ENCODE results near the gene EBPL. TPM values are rescaled to one million over a fixed set of nuclear protein-coding genes. Genes with fewer than 3 reads are reported as not detected.

EBPL gene
- total RNA-seq, 1 donor from 2014 or later = 35.5 TPM

Other genes with a start within 250 kb of the EBPL start
- 3.8 and 4.7 TPM in 2 replicates for gene CAB39L, start 247.4 kb downstream of the EBPL start, total RNA-seq
- gene SETDB2, start 247.2 kb downstream of the EBPL start, total RNA-seq = 14.3 and 14.6 TPM in 2 replicates
- 118 and 122 TPM in 2 replicates for gene PHF11, start 195.5 kb downstream of the EBPL start, total RNA-seq
- 20.6 and 24.2 TPM in 2 replicates for gene RCBTB1, start 105.9 kb downstream of the EBPL start, total RNA-seq
- gene ARL11, start 63.0 kb downstream of the EBPL start, total RNA-seq = 1.8 and 2.3 TPM in 2 replicates
- 42.4 and 42.8 TPM in 2 replicates for gene KPNA3, start 101.2 kb upstream of the EBPL start, total RNA-seq
- gene SPRYD7, start 244.9 kb upstream of the EBPL start, total RNA-seq = 2.5 and 2.7 TPM in 2 replicates